Tibial artery (tissue), 4 donors: ENCODE measurements around the gene RAD51B.
A peak's percentile ranks its signal among the peaks of the same experiment; 100 is the strongest.

ENCODE experiments used
- DNase-seq, 2 donors: peaks; one replicate each; pipeline ENCODE4 v3.0.0-alpha.2; 2019
- H3K27ac ChIP-seq, 2 donors: fragments of 200-600 bp; sonication (generic) in 1 of 2; 1 replicate in 1 of 2; 2 replicates in 1 of 2; pipeline ENCODE4 v1.5.1; 2018 to 2019; ENCODE audit warnings: mild to moderate bottlenecking in 1 of 2
- H3K27me3 ChIP-seq, 2 donors: fragments of 200-600 bp; sonication (generic) in 1 of 2; one replicate each; pipeline versions ENCODE4 v1.5.1 to v1.6.0; 2016 to 2019
- H3K36me3 ChIP-seq, 3 donors: fragments of 200-600 bp; sonication (generic) in 2 of 3; one replicate each; pipeline ENCODE4 v1.5.1; 2016 to 2019; ENCODE audit warnings: mild to moderate bottlenecking in 2 of 3
- H3K4me1 ChIP-seq, 4 donors: fragments of 200-600 bp; sonication (generic) in 2 of 4; 1 replicate in 3 of 4; 2 replicates in 1 of 4; pipeline ENCODE4 v1.5.1; 2016 to 2019
- H3K4me3 ChIP-seq, 2 donors: fragments of 200-600 bp; sonication (generic) in 1 of 2; 1 replicate in 1 of 2; 2 replicates in 1 of 2; pipeline ENCODE4 v1.5.1; 2018 to 2019; ENCODE audit warnings: mild to moderate bottlenecking in 2 of 2
- H3K9me3 ChIP-seq, 3 donors: fragments of 200-600 bp; sonication (generic) in 1 of 3; one replicate each; pipeline ENCODE4 v1.5.1; 2016 to 2019
- CTCF ChIP-seq, 2 experiments: fragments of 200-600 bp in 1 of 2; fragments of 450-650 bp in 1 of 2; IDR thresholded peaks; one replicate each; pipeline ENCODE4 v1.5.1; 2017 to 2019; ENCODE audit warnings: antibody characterized with exemption in 2 of 2, mild to moderate bottlenecking in 1 of 2, moderate library complexity in 1 of 2
- intact Hi-C: fragments of 100-400 bp; cut with DNase I; formaldehyde crosslinking; loops from one replicate; pipeline ENCODE4 v1.15.0; 2023; ENCODE audit warnings: low total_unique reads

The RAD51B gene

GRCh38 chr14:68124050-68124449 lies 304.5 kb downstream of the RAD51B start:
- Histone ChIP-seq H3K4me3 (no peak overlapping the region), H3K36me3 (no peaks in the 10 kb centered on the region), H3K4me1 (peaks cover 0 to 15% (median 3%) of the 10 kb centered on the region in 4 donors), H3K9me3 (no peaks in the 10 kb centered on the region), H3K27ac (no peak overlapping the region), H3K27me3 (no peaks in the 10 kb centered on the region)
- DNase-seq: no peak
- intact Hi-C loops: no loop called here
- TF ChIP-seq CTCF (IDR thresholded peaks at IDR 0.05): no peak

GRCh38 chr14:68124979-68125731 lies 305.6 kb downstream of the RAD51B start:
- TF ChIP-seq CTCF (IDR thresholded peaks at IDR 0.05): no peak
- intact Hi-C loops: no loop called here
- peak overlapping the region; percentile 39 to 52 for H3K27ac ChIP-seq
- no peak for DNase-seq
- H3K4me1 ChIP-seq: peaks cover 0 to 15% (median 3%) of the 10 kb centered on the region in 4 donors
- no peaks in the 10 kb centered on the region for H3K27me3 ChIP-seq
- no peaks in the 10 kb centered on the region for H3K9me3 ChIP-seq
- H3K36me3 ChIP-seq: no peaks in the 10 kb centered on the region
- no peak overlapping the region for H3K4me3 ChIP-seq

- Histone ChIP-seq H3K36me3 (no peaks in the 10 kb centered on the region), H3K27me3 (no peaks in the 10 kb centered on the region), H3K9me3 (no peaks in the 10 kb centered on the region), H3K4me1 (peaks cover 0 to 11% (median 3%) of the 10 kb centered on the region in 4 donors), H3K4me3 (no peak overlapping the region), H3K27ac (no peak overlapping the region)
- DNase-seq: no peak
- intact Hi-C loops: no loop called here
- no peak for TF ChIP-seq CTCF (IDR thresholded peaks at IDR 0.05)
These were observed 307.6 kb downstream of the RAD51B start for GRCh38 chr14:68127166-68127565.

- no peak for TF ChIP-seq CTCF (IDR thresholded peaks at IDR 0.05)
- Histone ChIP-seq H3K4me3 (no peak overlapping the region), H3K4me1 (peaks cover 0 to 25% (median 10%) of the 10 kb centered on the region in 4 donors), H3K27ac (peak overlapping the region; percentile 36 to 39), H3K9me3 (no peaks in the 10 kb centered on the region), H3K36me3 (no peaks in the 10 kb centered on the region), H3K27me3 (no peaks in the 10 kb centered on the region)
- no peak for DNase-seq
- intact Hi-C loops: no loop called here
These were observed 312.3 kb downstream of the RAD51B start for GRCh38 chr14:68131907-68132306.

GRCh38 chr14:68132563-68133121 lies 313.1 kb downstream of the RAD51B start:
- Histone ChIP-seq H3K9me3 (no peaks in the 10 kb centered on the region), H3K27ac (peak overlapping the region; percentile 36 to 39), H3K27me3 (no peaks in the 10 kb centered on the region), H3K4me1 (peaks cover 0 to 33% (median 12%) of the 10 kb centered on the region in 4 donors), H3K36me3 (no peaks in the 10 kb centered on the region), H3K4me3 (no peak overlapping the region)
- no peak for TF ChIP-seq CTCF (IDR thresholded peaks at IDR 0.05)
- DNase-seq: no peak
- intact Hi-C loops: no loop called here
